ENCODE results near the gene HMOX2.

DNA sequence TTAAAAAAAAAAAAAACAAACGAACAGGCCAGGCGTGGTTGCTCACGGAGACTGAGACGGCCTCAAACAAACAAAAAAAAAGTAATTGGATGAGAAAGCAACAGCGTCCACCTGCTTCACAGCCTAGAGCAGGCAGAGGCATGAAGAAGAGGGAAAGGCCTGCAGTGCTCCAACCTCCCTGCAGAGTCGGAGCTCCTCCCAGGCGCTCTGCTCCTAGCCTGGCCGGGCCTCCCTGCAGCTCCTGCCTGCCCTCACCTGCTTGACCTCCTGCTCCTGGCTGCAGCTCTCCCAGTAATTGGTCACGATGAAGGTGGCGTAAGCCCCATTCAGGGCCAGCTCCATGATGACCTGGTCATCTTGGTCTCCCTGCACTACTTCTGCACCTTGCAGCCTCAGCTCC, 7.2 kb upstream of the HMOX2 start:
- TF ChIP-seq EZH2 (IDR thresholded peaks at IDR 0.05; ENCODE audit: insufficient read depth, poor library complexity, severe bottlenecking) (no peak), EZH2phosphoT487 (IDR thresholded peaks at IDR 0.05; ENCODE audit: insufficient read depth, low read depth) (no peak)
